NCI-H1092 treated with DMSO at 0.1 percent for 48 hours (cell line): ENCODE measurements around the gene PDXK.

Source experiments
- DNase-seq: peaks from one replicate; lab custom pipeline; 2025; lab: John Stamatoyannopoulos, UW

The PDXK gene

GRCh38 chr21:43743947-43744346 is 25.0 kb downstream of the PDXK start:
- no peak for DNase-seq

DNA sequence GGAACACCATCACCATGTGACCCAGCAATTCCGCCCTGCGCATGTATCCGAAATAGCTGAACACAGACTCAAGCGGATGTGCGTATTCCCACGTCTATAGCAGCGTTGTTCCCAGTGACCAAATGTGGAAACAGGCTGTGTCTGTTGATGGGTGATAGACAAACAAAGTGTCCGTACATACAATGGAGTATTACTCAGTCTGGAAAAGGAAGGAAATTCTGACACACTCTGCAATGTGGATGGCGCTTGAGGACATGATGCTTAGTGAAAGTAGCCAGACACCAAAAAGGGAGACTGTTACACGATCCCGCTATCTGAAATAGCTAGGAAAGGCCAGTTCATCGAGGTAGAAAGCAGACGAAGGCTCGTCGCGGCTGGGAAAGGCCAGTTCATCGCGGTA is 25.8 kb downstream of the PDXK start:
- no peak for DNase-seq

DNA sequence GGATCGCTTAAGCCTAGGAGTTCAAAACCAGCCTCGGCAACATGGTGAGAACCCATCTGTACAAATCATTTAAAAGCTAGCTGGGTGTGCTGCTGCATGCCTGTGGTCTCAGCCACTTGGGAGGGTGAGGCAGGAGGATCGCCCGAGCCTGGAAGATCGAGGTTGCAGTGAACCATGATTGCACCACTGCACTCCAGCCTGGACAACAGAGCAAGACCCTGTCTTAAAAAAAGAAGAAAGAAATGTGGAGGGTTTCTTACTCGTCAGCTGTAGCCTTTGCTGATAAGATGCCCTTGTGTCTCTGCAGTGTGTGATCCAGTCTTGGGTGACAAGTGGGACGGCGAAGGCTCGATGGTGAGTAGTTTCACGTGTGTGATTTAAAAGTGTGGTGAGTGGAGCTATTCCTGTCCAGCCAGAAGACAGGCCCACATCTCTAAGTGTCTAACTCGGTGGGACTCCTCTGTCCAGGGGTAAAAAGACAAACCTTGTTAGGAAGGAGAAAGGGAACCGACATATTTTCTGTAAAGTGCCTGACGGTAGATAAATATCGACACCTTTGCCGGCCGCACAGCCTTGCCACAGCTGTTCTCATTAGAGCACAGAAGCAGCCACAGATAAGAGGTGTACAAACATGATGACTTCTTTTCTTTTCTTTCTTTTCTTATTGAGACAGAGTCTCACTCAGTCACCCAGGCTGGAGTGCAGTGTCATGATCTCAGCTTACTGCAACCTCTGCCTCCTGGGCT is 27.0 kb downstream of the PDXK start:
- no peak for DNase-seq

GRCh38 chr21:43748622-43749021 is 29.7 kb downstream of the PDXK start:
- no peak for DNase-seq

DNA sequence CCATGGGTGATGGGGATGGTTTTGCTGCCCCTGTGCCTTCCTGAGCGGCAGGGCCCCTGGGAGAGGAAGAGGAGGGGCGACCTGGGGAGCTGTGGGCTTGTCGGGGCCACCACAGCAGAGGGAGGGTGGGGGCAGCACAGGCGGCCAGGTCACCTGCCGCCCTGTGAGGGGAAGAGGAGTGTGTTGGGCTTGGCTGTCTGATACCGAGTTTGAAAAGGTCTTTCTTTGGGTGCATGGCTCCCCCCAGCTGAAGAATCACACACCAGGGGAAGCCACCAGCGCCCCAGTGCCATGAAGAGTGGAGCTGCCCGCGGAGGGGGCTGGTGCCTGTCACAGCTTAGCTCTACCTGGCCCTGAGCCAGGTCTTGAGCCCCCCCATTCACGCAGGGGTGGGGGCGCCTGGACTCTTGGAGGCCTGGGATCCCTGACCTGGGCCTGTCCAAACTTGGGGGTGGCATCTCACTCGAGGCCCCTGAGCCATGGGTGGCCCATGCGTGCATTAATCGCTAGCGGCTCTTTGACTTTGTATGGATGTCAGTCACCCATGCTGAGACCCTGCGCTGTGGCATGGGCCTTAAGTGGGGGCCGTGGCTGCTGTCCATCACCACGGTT is 30.8 kb downstream of the PDXK start:
- DNase-seq = no peak

DNA sequence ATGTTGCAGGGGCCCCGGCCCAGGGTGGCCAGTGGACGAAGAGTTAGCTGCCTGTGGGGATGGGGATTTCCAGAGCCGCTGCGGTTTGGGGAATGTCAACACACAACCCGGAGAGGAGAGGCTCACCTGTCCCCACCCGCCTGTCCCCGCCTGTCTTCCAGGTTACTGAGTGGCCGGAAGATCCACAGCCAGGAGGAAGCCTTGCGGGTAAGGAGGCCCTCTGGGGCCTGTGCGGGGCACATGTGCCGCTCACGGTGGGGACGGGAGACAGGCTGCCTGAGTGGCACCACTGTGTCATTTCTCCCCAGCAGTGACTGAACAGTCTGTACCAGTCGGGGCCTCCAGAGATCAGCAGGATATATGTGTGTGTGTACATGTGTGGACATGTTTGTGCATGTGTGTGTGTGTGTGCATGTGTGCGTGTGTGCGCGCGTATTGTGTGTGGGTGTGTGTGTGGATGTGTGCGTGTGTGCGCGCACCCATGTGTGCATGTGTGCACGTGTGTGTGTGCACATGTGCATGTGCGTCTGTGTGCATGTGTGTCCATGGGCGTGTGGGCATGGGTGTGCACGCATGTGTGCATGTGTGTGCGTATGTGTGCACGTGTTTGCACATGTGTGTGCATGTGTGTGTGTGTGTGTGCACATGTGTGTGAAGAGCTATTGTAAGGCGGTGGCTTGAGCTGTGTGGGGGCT is 31.6 kb downstream of the PDXK start:
- DNase-seq = no peak

DNA sequence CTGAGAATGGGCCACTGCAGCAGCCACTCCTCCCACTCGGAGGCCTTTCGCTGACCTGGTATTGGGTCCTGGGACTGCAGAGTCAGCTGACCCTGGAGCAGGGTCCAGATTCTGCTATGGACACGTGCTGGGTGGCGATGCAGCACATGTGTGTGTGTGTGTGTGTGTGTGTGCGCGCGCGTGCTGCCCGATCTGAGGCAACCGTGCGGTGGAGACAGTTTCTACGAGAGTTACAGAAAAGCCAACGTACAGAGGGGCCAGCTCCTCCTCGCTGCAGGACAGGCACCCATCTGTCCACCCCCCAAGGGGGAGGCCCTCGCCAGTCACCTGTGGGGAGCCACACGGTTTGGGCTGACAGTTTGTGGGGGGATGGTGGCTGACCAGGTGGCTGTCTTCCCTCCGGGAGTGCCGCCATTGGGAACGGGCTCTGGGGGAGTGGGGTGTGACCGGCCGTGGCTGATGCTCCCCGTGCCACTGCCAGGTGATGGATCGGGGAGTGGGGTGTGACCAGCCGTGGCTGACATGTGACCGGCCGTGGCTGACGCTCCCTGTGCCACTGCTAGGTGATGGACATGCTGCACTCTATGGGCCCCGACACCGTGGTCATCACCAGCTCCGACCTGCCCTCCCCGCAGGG is 33.1 kb downstream of the PDXK start:
- DNase-seq = no peak

- DNase-seq = no peak
Observed at GRCh38 chr21:43752758-43753438, 34.0 kb downstream of the PDXK start.

GRCh38 chr21:43753439-43753799 is 34.5 kb downstream of the PDXK start:
- no peak for DNase-seq

- no peak for DNase-seq
Observed at GRCh38 chr21:43754948-43755781, 36.2 kb downstream of the PDXK start.

- no peak for DNase-seq
Observed at GRCh38 chr21:43755820-43756594, 37.1 kb downstream of the PDXK start.

DNA sequence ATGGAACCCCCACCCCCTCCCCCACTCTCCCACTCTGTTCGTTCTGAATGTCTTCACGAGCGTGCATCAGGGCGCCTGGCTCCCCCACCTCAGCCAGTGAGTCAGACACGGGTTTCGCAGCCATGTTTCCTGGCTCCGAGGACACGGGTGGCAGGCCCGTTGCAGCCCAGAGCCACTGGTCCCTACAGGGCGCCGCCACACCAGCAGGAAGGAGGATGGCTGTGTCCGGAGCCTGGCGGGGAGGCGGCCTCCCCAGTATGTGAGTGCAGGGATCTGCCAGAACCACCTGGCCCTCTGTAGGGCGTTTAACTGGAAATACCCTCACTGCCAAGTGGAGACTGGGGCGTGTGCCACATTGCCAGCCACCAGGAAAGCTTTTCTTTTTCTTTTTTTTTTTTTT is 38.7 kb downstream of the PDXK start:
- no peak for DNase-seq

- no peak for DNase-seq
Observed at GRCh38 chr21:43758111-43758641, 39.2 kb downstream of the PDXK start.

DNA sequence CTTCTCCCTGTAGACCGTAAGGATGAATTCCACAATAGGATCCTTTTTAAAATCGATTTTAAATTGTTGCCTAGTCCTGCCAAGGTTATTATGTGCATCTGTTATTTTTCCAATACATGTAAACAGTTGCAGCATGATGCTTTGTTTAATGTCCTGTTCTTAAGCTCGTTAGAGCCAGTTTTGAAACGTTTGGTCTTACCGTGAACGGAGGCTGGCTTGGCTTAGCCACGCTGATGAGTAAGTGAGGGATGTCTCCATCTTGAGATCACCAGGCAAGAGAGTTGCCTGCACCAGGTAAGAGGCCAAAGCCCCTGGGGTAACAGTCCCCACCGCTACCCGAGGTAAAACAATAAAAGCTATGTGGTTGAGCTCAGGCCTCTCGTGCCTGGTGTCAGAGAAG is 39.9 kb downstream of the PDXK start:
- DNase-seq = no peak

GRCh38 chr21:43759651-43760050 is 40.7 kb downstream of the PDXK start:
- DNase-seq = no peak

GRCh38 chr21:43760391-43760958 is 41.5 kb downstream of the PDXK start:
- DNase-seq = no peak

GRCh38 chr21:43761886-43762285 is 43.0 kb downstream of the PDXK start:
- no peak for DNase-seq

DNA sequence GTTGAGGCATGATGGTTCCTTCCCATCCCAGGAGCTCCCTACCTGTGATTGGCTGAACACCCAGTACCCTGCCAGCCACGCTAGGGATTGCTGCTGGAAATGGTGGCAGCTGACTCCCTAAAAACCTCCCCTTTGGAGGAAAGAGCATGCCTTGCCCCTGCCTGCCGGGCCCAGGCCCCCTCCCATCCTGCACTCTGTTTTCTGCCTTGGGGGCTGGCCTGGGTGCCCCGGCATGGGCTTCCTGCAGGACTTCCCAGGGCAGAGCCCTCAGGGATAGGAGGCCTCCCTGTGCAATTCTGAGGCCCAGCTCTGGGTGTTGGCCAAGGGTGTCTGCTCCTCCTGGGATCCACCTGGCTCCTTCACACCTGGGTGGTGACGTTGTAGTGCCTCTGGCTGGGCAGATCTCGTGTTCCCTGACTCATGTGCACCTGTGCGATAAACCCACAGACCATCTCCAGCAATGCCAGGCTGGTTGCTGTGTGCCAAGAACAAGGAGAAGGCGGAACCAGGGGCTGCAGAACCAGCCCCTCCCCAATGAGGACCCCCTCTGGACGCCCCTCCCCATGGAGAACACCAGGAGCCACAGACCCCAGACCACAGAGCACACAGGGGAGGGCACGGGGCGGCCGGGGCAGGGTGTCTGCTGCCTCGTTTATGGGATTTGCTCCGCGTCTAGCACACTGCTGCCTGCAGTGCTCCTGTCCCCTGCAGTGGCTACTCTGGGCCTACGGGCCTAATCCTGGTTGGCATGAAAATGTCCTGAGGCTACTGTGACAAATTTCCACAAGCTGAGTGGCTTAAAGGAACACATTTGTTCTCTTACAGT is 43.6 kb downstream of the PDXK start:
- no peak for DNase-seq

- no peak for DNase-seq
Observed at GRCh38 chr21:43763901-43764523, 45.1 kb downstream of the PDXK start.
